K562 (cell line): ENCODE data around the gene YJEFN3. TPM values are rescaled to one million over a fixed set of nuclear protein-coding genes. Genes with fewer than 3 reads are reported as not detected.

Experiments used
- ATAC-seq: fragments of 200-7000 bp; cut with Tn5 transposase; 3 replicates; pipeline ENCODE4 v1.9.1; 2020; ENCODE audit warnings: moderate library complexity
- BruUV-seq: library from RNA; stranded (reverse); fragments of 400-500 nt; replicated peaks from 2 replicates; lab custom pipeline; 2021; lab: Mats Ljungman, UMichigan
- CTCF ChIA-PET: fragments of 300-600 bp; formaldehyde crosslinking; extraction: SDS; loops from one replicate; lab custom pipeline; 2021; ENCODE audit warnings: low intra/inter-chr PET ratio; lab: Yijun Ruan, JAX
- POLR2A ChIA-PET: fragments of 300-600, 350-650 bp; sonication (Branson Sonifier 250); formaldehyde crosslinking; extraction: SDS; loops from one replicate; lab custom pipeline; 2021; ENCODE audit warnings: antibody characterized with exemption, inconsistent platforms; lab: Yijun Ruan, JAX
- DNase-seq, 4 experiments: peaks; one replicate each; pipeline versions ENCODE4 v3.0.0 to v3.0.0-alpha.2; 2011 to 2018; ENCODE audit warnings: low spot score in 3 of 4, mixed read lengths in 3 of 4; ENCODE audit errors: extremely low read depth in 1 of 4
- FAIRE-seq: peaks from 2 replicates; lab custom pipeline; 2011; peaks lifted over from hg19 to GRCh38; lab: Jason Lieb, UNC
- H2AFZ ChIP-seq: 2 replicates; pipeline ENCODE4 v1.6.0; 2011; ENCODE audit warnings: low read depth, low read length, control low read depth, inconsistent platforms
- H3K27ac ChIP-seq: fragments of 200-600 bp; 3 replicates; pipeline ENCODE4 v1.8.0; 2011; ENCODE audit warnings: low read depth, mild to moderate bottlenecking, control low read depth, inconsistent platforms, low read length, moderate library complexity, mixed read lengths; ENCODE audit errors: extremely low read depth
- H3K27me3 ChIP-seq, 2 experiments: fragments of 300-600 bp in 1 of 2; 2 replicates in 1 of 2; 3 replicates in 1 of 2; pipeline versions ENCODE4 v1.6.0 to v1.8.0; 2011; ENCODE audit warnings: inconsistent platforms in 2 of 2, low read length in 2 of 2, mild to moderate bottlenecking in 1 of 2, mixed read lengths in 1 of 2, moderate library complexity in 1 of 2; ENCODE audit not compliant: control insufficient read depth in 2 of 2, insufficient read depth in 2 of 2
- H3K36me3 ChIP-seq: fragments of 300-600 bp; 3 replicates; pipeline ENCODE4 v1.8.0; 2011; ENCODE audit warnings: mild to moderate bottlenecking, low read length, inconsistent platforms; ENCODE audit not compliant: control insufficient read depth, insufficient read depth
- H3K4me1 ChIP-seq, 2 experiments: fragments of 200-600 bp in 1 of 2; replicated peaks in 1 of 2; 2 replicates in 1 of 2; 3 replicates in 1 of 2; pipeline versions ENCODE4 v1.5.1 to v1.8.0; 2011; ENCODE audit warnings: inconsistent platforms in 2 of 2, low read length in 2 of 2, mild to moderate bottlenecking in 1 of 2, mixed read lengths in 1 of 2, moderate library complexity in 1 of 2; ENCODE audit not compliant: control insufficient read depth in 2 of 2, insufficient read depth in 2 of 2
- H3K4me2 ChIP-seq: 2 replicates; pipeline ENCODE4 v1.6.1; 2011; ENCODE audit warnings: low read length, control low read depth, inconsistent platforms, mixed read lengths; ENCODE audit not compliant: insufficient read depth
- H3K4me3 ChIP-seq: fragments of 200-600 bp; sonication (generic), shearing (Covaris generic); 2 replicates; pipeline ENCODE4 v1.5.1; 2016; ENCODE audit warnings: control low read depth, inconsistent platforms
- H3K79me2 ChIP-seq: fragments of 200-600 bp; 3 replicates; pipeline ENCODE4 v1.8.0; 2011; ENCODE audit warnings: low read length, inconsistent platforms; ENCODE audit not compliant: control insufficient read depth, insufficient read depth
- H3K9ac ChIP-seq, 2 experiments: 2 replicates each; pipeline versions ENCODE4 v1.6.0 to v1.6.1; 2011; ENCODE audit warnings: low read depth in 2 of 2, low read length in 2 of 2, control low read depth in 1 of 2, inconsistent platforms in 1 of 2, mild to moderate bottlenecking in 1 of 2, mixed read lengths in 1 of 2; ENCODE audit not compliant: insufficient read depth in 1 of 2
- H3K9me1 ChIP-seq: one replicate; pipeline ENCODE4 v1.6.0; 2011; ENCODE audit warnings: inconsistent platforms, mild to moderate bottlenecking, low read length, moderate library complexity; ENCODE audit not compliant: control insufficient read depth, insufficient read depth
- H3K9me3 ChIP-seq: replicated peaks from 2 replicates; pipeline ENCODE4 v1.5.1; 2011; ENCODE audit warnings: low read depth, low read length, inconsistent platforms; ENCODE audit not compliant: control insufficient read depth, insufficient read depth
- H4K20me1 ChIP-seq: replicated peaks from 2 replicates; pipeline ENCODE4 v1.6.1; 2011; ENCODE audit warnings: low read length, inconsistent platforms, mixed read lengths; ENCODE audit not compliant: control insufficient read depth, insufficient read depth
- BCOR ChIP-seq: fragments of 450-650 bp; IDR thresholded peaks from 2 replicates; pipeline ENCODE4 v1.6.1; 2016
- CHD4 ChIP-seq: fragments of 200-600 bp; sonication (generic); IDR thresholded peaks from 3 replicates; pipeline ENCODE4 v1.6.1; 2012; ENCODE audit warnings: low read depth, mild to moderate bottlenecking, mixed read lengths, low read length, inconsistent platforms; ENCODE audit not compliant: insufficient read depth, insufficient replicate concordance, poor library complexity, severe bottlenecking
- ETV5 ChIP-seq: sonication (generic); formaldehyde crosslinking; IDR thresholded peaks from 2 replicates; pipeline ENCODE4 v1.4.0; 2020; ENCODE audit warnings: low read depth, mild to moderate bottlenecking, missing genetic modification reagents
- FIP1L1 ChIP-seq: fragments of 200-400 bp; formaldehyde crosslinking; IDR thresholded peaks from 2 replicates; pipeline ENCODE4 v1.6.1; 2018; ENCODE audit warnings: mild to moderate bottlenecking, low read depth, low read length; ENCODE audit not compliant: poor library complexity, severe bottlenecking
- ID3 ChIP-seq, 2 experiments: fragments of 250-450 bp in 1 of 2; fragments of 450-650 bp in 1 of 2; sonication (Bioruptor Pico) in 1 of 2; IDR thresholded peaks; 2 replicates each; pipeline versions ENCODE4 v1.6.1 to v1.8.0; 2016 to 2021; ENCODE audit warnings: mild to moderate bottlenecking in 2 of 2, moderate library complexity in 2 of 2, missing compliant biosample characterization in 1 of 2, missing genetic modification characterization in 1 of 2
- KAT7 ChIP-seq: sonication (generic); formaldehyde crosslinking; IDR thresholded peaks from 2 replicates; pipeline ENCODE4 v1.8.0; 2022; ENCODE audit warnings: missing genetic modification reagents, mild to moderate bottlenecking, borderline replicate concordance
- KDM5B ChIP-seq: fragments of 200-600 bp; sonication (generic); IDR thresholded peaks from 2 replicates; pipeline ENCODE4 v1.6.1; 2012; ENCODE audit warnings: low read depth, mild to moderate bottlenecking, moderate library complexity, low read length, control low read depth, inconsistent platforms; ENCODE audit not compliant: insufficient replicate concordance
- NFYB ChIP-seq: IDR thresholded peaks from 2 replicates; pipeline ENCODE4 v1.6.1; 2011; ENCODE audit warnings: mild to moderate bottlenecking, moderate library complexity; ENCODE audit not compliant: insufficient read length; ENCODE audit errors: extremely low read depth
- NR3C1 ChIP-seq: sonication (generic); formaldehyde crosslinking; IDR thresholded peaks from 2 replicates; pipeline ENCODE4 v1.8.1; 2022; ENCODE audit warnings: missing genetic modification reagents
- POLR2G ChIP-seq: fragments of 200-400 bp; formaldehyde crosslinking; IDR thresholded peaks from 2 replicates; pipeline ENCODE4 v1.6.1; 2017; ENCODE audit warnings: low read depth, mild to moderate bottlenecking, antibody characterized with exemption, low read length, moderate library complexity
- TFAP4 ChIP-seq: sonication (generic); formaldehyde crosslinking; IDR thresholded peaks from 2 replicates; pipeline ENCODE4 v1.8.0; 2022; ENCODE audit warnings: missing genetic modification reagents, mild to moderate bottlenecking, moderate library complexity, borderline replicate concordance
- ZBTB1 ChIP-seq: sonication (generic); formaldehyde crosslinking; IDR thresholded peaks from 2 replicates; pipeline ENCODE4 v1.8.1; 2023; ENCODE audit warnings: missing genetic modification reagents, low read depth, mild to moderate bottlenecking, borderline replicate concordance
- ZEB2 ChIP-seq: fragments of 450-650 bp; IDR thresholded peaks from 2 replicates; pipeline ENCODE4 v1.6.1; 2016
- ZNF707 ChIP-seq: fragments of 250-450 bp; sonication (Bioruptor Pico); conservative IDR thresholded peaks from 2 replicates; pipeline ENCODE4 v1.8.0; 2022; ENCODE audit warnings: inconsistent platforms, mild to moderate bottlenecking, moderate library complexity
- WGBS: fragments of 100-300 bp; shearing (Covaris generic); methylation state at CpG from one replicate; pipeline ENCODE4 v1.1.6; 2016; ENCODE audit warnings: low coverage, mixed read lengths; ENCODE audit not compliant: insufficient coverage; ENCODE audit errors: missing lambda C conversion rate; 5-methylcytosine and 5-hydroxymethylcytosine counted together
- in situ Hi-C: fragments of 300-500 bp; cut with MboI; formaldehyde crosslinking; loops from 4 replicates; pipeline ENCODE4 v1.15.0; 2018; ENCODE audit warnings: inconsistent platforms, mixed read lengths
- intact Hi-C: fragments of 100-400 bp; cut with micrococcal nuclease; formaldehyde crosslinking; loops from 2 replicates; pipeline ENCODE4 v1.14.2; 2022
- polyA plus RNA-seq, 8 experiments: library from polyadenylated mRNA; depleted of rRNA in 4 of 8; stranded (reverse) in 5 of 8; unstranded in 3 of 8; fragments of >200 nt; fragmentation: Nextera tagmentation in 2 of 8; fragmentation: Illumina TruSeq in 1 of 8; extraction: Ambion mirVana in 2 of 8; extraction: Trizol in 1 of 8; gene quantifications; 2 replicates each; pipeline versions ENCODE4 v1.2.1 to v1.2.3, GENCODE V29; 2011 to 2014; ENCODE audit warnings: inconsistent platforms in 1 of 8, missing spikeins in 1 of 8
- total RNA-seq, 7 experiments: library from RNA; depleted of rRNA in 6 of 7; stranded (reverse); fragments of >200 nt in 6 of 7; fragmentation: Illumina TruSeq in 2 of 7; extraction: Trizol in 2 of 7; gene quantifications; 2 replicates each; pipeline versions ENCODE4 v1.2.1 to v1.2.3, GENCODE V29; 2011 to 2021; ENCODE audit warnings: low replicate concordance in 1 of 7
- TF ChIP-seq, protein P1 (sequence below), 2 experiments: fragments of 450-650 bp in 1 of 2; sonication (generic) in 1 of 2; formaldehyde crosslinking; conservative IDR thresholded peaks; 2 replicates each; pipeline versions ENCODE4 v1.4.0 to v1.8.1; 2020 to 2022; ENCODE audit warnings: mild to moderate bottlenecking in 1 of 2, missing genetic modification reagents in 1 of 2
- TF ChIP-seq, protein P2 (sequence below), 2 experiments: fragments of 450-650 bp; IDR thresholded peaks; 2 replicates each; pipeline ENCODE4 v1.6.1; 2016

Gene YJEFN3
- total and polyA plus RNA-seq, 9 of the 15 experiments (the other 6 are each of a cell fraction or from before 2014, with no cell fraction given): 0.04 to 5.8 (median 1.3) TPM; not detected in 1

DNA sequence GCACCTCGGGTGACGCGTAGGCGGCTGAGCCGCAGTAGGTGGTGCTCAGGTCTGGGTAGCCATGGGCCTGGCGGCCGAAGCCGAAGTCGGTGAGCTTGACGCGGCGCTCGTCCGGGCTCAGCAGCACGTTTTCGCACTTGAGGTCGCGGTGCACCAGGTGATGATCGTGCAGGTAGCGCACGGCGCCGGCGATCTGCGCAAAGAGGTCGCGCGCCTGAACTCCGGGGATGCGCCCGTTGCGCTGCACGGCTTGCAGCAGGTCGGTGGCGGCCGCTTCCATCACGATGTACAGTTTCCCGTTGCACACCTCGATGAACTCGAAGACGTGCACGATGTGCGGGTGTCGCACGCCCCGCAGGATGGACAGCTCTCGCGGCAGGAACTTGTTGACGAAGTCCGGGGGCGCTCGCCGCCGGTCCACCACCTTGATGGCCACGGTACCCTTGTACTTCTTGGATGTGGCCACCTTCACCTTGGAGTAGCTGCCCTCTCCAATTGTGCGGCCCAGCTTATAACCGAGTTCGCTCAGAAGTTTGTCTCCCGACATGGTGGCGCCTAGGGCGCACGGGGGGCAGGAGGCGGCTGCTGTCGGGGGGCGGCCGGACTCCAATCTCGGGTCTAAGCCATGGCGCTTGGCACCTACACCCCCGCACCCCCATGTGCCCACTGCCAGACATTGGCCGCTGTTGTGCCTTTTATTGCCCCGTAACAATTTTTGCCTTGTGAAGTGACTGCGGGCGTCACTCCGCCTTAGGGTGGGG lies 13.7 kb upstream of the YJEFN3 start, which contains the start of gene TSSK6:
Gene TSSK6, minus strand, starts transcription at position 668 of the 761 bp plus-strand sequence. Its CDS starts 121 bp downstream, at position 547.
- Histone ChIP-seq H3K4me3 (peak within 1 kb of the TSS; percentile 90), H3K9me1 (no peaks in the 10 kb centered on the region), H2AFZ (peak within 1 kb of the TSS; percentile 95), H3K36me3 (peaks cover 16% of the 10 kb centered on the region), H3K4me1 (peaks cover 4 to 31% of the 10 kb centered on the region in 2 experiments; a peak in 4 of 5 replicates), H3K27ac (peak within 1 kb of the TSS; percentile 86), H3K9ac (peak within 1 kb of the TSS; percentile 84 to 88), H4K20me1 (peaks cover 3% of the 10 kb centered on the region; the same call in 1 of the 2 replicates), H3K79me2 (peaks cover 44% of the 10 kb centered on the region), H3K27me3 (no peaks in the 10 kb centered on the region), H3K9me3 (no peaks in the 10 kb centered on the region; the same call in none of the 2 replicates), H3K4me2 (peak within 1 kb of the TSS; percentile 97)
- no TSS peak for BruUV-seq
- ATAC-seq (no peak), FAIRE-seq (no peak), DNase-seq (no peak)
- in situ Hi-C loops (no loop called here), intact Hi-C loops (no loop called here)
- ChIA-PET POLR2A (interaction anchor here (0.7 to 1.5 kb wide), 4 partner anchors 10 to 365 kb away, joined by 3 to 8 read pairs (median 6); no protein-coding TSS in a partner anchor), CTCF (no interaction called here)
- WGBS: 98% methylated on average over 15 of the region's 74 CpGs
- TF ChIP-seq, protein P1, sequence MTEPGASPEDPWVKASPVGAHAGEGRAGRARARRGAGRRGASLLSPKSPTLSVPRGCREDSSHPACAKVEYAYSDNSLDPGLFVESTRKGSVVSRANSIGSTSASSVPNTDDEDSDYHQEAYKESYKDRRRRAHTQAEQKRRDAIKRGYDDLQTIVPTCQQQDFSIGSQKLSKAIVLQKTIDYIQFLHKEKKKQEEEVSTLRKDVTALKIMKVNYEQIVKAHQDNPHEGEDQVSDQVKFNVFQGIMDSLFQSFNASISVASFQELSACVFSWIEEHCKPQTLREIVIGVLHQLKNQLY (CRISPR knock-in tag; conservative IDR thresholded peaks at IDR 0.05): no peak
- TF ChIP-seq BCOR (no peak), ETV5 (CRISPR knock-in tag) (no peak), ZBTB1 (CRISPR knock-in tag) (0 out of 2 replicates have a peak, but pooled peaks have one; percentile 31), POLR2G (0 out of 2 replicates have a peak, but pooled peaks have one; percentile 1), ID3 (CRISPR knock-in tag; IDR thresholded peaks at IDR 0.05) (no peak), ID3 (tag; IDR thresholded peaks at IDR 0.05) (no peak), ZEB2 (no peak), ZNF707 (CRISPR knock-in tag) (no peak), KAT7 (CRISPR knock-in tag) (0 out of 2 replicates have a peak, but pooled peaks have one; percentile 41), KDM5B (no peak), FIP1L1 (no peak), TFAP4 (CRISPR knock-in tag) (0 out of 2 replicates have a peak, but pooled peaks have one; percentile 13), CHD4 (no peak), NR3C1 (CRISPR knock-in tag) (no peak), NFYB (no peak)
- TF ChIP-seq, protein P2, sequence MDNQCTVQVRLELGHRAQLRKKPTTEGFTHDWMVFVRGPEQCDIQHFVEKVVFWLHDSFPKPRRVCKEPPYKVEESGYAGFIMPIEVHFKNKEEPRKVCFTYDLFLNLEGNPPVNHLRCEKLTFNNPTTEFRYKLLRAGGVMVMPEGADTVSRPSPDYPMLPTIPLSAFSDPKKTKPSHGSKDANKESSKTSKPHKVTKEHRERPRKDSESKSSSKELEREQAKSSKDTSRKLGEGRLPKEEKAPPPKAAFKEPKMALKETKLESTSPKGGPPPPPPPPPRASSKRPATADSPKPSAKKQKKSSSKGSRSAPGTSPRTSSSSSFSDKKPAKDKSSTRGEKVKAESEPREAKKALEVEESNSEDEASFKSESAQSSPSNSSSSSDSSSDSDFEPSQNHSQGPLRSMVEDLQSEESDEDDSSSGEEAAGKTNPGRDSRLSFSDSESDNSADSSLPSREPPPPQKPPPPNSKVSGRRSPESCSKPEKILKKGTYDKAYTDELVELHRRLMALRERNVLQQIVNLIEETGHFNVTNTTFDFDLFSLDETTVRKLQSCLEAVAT (IDR thresholded peaks at IDR 0.05): peak in 1 of 2 experiments; percentile 55; a peak in 1 of 4 replicates
